IMR-90 (cell line): ENCODE results near the gene MIB1. TPM values are rescaled to one million over a fixed set of nuclear protein-coding genes. Genes with fewer than 3 reads are reported as not detected.

Experiments
- ATAC-seq: fragments of 200-7000 bp; cut with Tn5 transposase; 2 replicates; pipeline ENCODE4 v1.9.1; 2020; ENCODE audit warnings: low read depth, mild to moderate bottlenecking, moderate library complexity
- BruUV-seq: library from RNA; stranded (reverse); fragments of 400-500 nt; replicated peaks from 2 replicates; lab custom pipeline; 2021; lab: Mats Ljungman, UMichigan
- CTCF ChIA-PET: fragments of 300-600 bp; formaldehyde crosslinking; extraction: SDS; loops from one replicate; lab custom pipeline; 2021; ENCODE audit warnings: antibody characterized with exemption; lab: Yijun Ruan, JAX
- POLR2A ChIA-PET: fragments of 300-600 bp; sonication (Branson Sonifier 250); formaldehyde crosslinking; loops from one replicate; lab custom pipeline; 2022; ENCODE audit warnings: antibody characterized with exemption; ENCODE audit not compliant: unreplicated experiment; lab: Charles Lee
- DNase-seq: peaks from one replicate; pipeline ENCODE4 v3.0.0; 2013
- H2AFZ ChIP-seq: replicated peaks from 2 replicates; pipeline ENCODE3; 2013; ENCODE audit warnings: low read length, mild to moderate bottlenecking; ENCODE audit not compliant: poor library complexity
- H2AK5ac ChIP-seq: 2 replicates; pipeline ENCODE4 v1.6.1; 2013; ENCODE audit warnings: low read depth, low read length, inconsistent platforms
- H2AK9ac ChIP-seq: replicated peaks from 2 replicates; pipeline ENCODE3; 2013; ENCODE audit warnings: mild to moderate bottlenecking, low read depth, low read length, moderate library complexity; ENCODE audit not compliant: poor library complexity
- H2BK120ac ChIP-seq: 2 replicates; pipeline ENCODE4 v1.6.1; 2013; ENCODE audit warnings: low read depth, low read length, inconsistent platforms
- H2BK15ac ChIP-seq: 3 replicates; pipeline ENCODE4 v1.6.1; 2013; ENCODE audit warnings: low read depth, low read length, inconsistent platforms
- H2BK20ac ChIP-seq: 2 replicates; pipeline ENCODE4 v1.6.1; 2013; ENCODE audit warnings: low read depth, mild to moderate bottlenecking, inconsistent platforms, low read length, moderate library complexity
- H2BK5ac ChIP-seq: 2 replicates; pipeline ENCODE4 v1.6.1; 2013; ENCODE audit warnings: mild to moderate bottlenecking, low read depth, low read length, inconsistent platforms; ENCODE audit not compliant: poor library complexity, severe bottlenecking
- H3K14ac ChIP-seq: replicated peaks from 2 replicates; pipeline ENCODE4 v1.6.1; 2013; ENCODE audit warnings: low read depth, low read length, inconsistent platforms
- H3K18ac ChIP-seq: 2 replicates; pipeline ENCODE4 v1.6.1; 2013; ENCODE audit warnings: low read depth, low read length, control low read depth
- H3K23ac ChIP-seq: 2 replicates; pipeline ENCODE4 v1.6.1; 2013; ENCODE audit warnings: low read depth, low read length, inconsistent platforms
- H3K27ac ChIP-seq: 2 replicates; pipeline ENCODE4 v1.5.1; 2013; ENCODE audit warnings: mild to moderate bottlenecking, control low read depth, low read length; ENCODE audit not compliant: insufficient read depth
- H3K27me3 ChIP-seq: 2 replicates; pipeline ENCODE4 v1.6.1; 2013; ENCODE audit warnings: low read length; ENCODE audit not compliant: control insufficient read depth, insufficient read depth
- H3K36me3 ChIP-seq: 2 replicates; pipeline ENCODE4 v1.6.1; 2013; ENCODE audit warnings: low read length, mixed read lengths; ENCODE audit not compliant: control insufficient read depth, insufficient read depth
- H3K4ac ChIP-seq: 2 replicates; pipeline ENCODE4 v1.6.1; 2013; ENCODE audit warnings: low read depth, low read length, inconsistent platforms
- H3K4me1 ChIP-seq: 2 replicates; pipeline ENCODE4 v1.6.1; 2013; ENCODE audit warnings: low read length, mixed read lengths; ENCODE audit not compliant: control insufficient read depth, insufficient read depth
- H3K4me2 ChIP-seq: 2 replicates; pipeline ENCODE4 v1.6.1; 2013; ENCODE audit warnings: low read depth, mild to moderate bottlenecking, control low read depth, low read length, moderate library complexity
- H3K4me3 ChIP-seq: 2 replicates; pipeline ENCODE4 v1.5.1; 2013; ENCODE audit warnings: low read depth, mild to moderate bottlenecking, control low read depth, low read length, moderate library complexity; ENCODE audit not compliant: insufficient read depth
- H3K56ac ChIP-seq: 2 replicates; pipeline ENCODE4 v1.6.1; 2013; ENCODE audit warnings: low read length, inconsistent platforms; ENCODE audit not compliant: insufficient read depth; ENCODE audit errors: extremely low read depth
- H3K79me1 ChIP-seq, 2 experiments: 2 replicates each; pipeline ENCODE4 v1.6.1; 2013; ENCODE audit warnings: low read length in 2 of 2, inconsistent platforms in 1 of 2, low read depth in 1 of 2
- H3K9ac ChIP-seq: 2 replicates; pipeline ENCODE4 v1.6.1; 2013; ENCODE audit warnings: low read depth, low read length, control low read depth
- H3K9me1 ChIP-seq: 2 replicates; pipeline ENCODE4 v1.6.1; 2013; ENCODE audit warnings: low read length, inconsistent platforms; ENCODE audit not compliant: insufficient read depth
- H3K9me3 ChIP-seq: 2 replicates; pipeline ENCODE4 v1.6.1; 2013; ENCODE audit warnings: low read length; ENCODE audit not compliant: control insufficient read depth, insufficient read depth
- H4K20me1 ChIP-seq: 2 replicates; pipeline ENCODE4 v1.6.1; 2013; ENCODE audit warnings: low read length, inconsistent platforms; ENCODE audit not compliant: insufficient read depth
- H4K5ac ChIP-seq: 2 replicates; pipeline ENCODE4 v1.6.1; 2013; ENCODE audit warnings: mild to moderate bottlenecking, low read depth, low read length, control low read depth
- H4K8ac ChIP-seq, 2 experiments: 2 replicates each; pipeline ENCODE4 v1.6.1; 2013; ENCODE audit warnings: low read depth in 2 of 2, low read length in 2 of 2, control low read depth in 1 of 2, inconsistent platforms in 1 of 2
- H4K91ac ChIP-seq: 2 replicates; pipeline ENCODE4 v1.6.1; 2013; ENCODE audit warnings: low read depth, low read length, inconsistent platforms; ENCODE audit not compliant: insufficient read depth
- CHD1 ChIP-seq: IDR thresholded peaks from 2 replicates; pipeline ENCODE4 v1.6.1; 2012; ENCODE audit warnings: low read depth, low read length, improper control_type of control experiment
- ELK1 ChIP-seq: fragments of 150-350 bp; IDR thresholded peaks from 2 replicates; pipeline ENCODE4 v1.6.1; 2016; ENCODE audit warnings: low read depth, mild to moderate bottlenecking, low read length, moderate library complexity, borderline replicate concordance
- FOS ChIP-seq: fragments of 150-350 bp; IDR thresholded peaks from 2 replicates; pipeline ENCODE4 v1.6.1; 2016; ENCODE audit warnings: low read depth, low read length
- MAZ ChIP-seq: IDR thresholded peaks from 2 replicates; pipeline ENCODE4 v1.6.1; 2012; ENCODE audit warnings: low read depth, mild to moderate bottlenecking, low read length, improper control_type of control experiment, moderate library complexity, borderline replicate concordance
- NFE2L2 ChIP-seq: fragments of 150-350 bp; IDR thresholded peaks from 2 replicates; pipeline ENCODE4 v1.6.1; 2016; ENCODE audit warnings: low read depth, mild to moderate bottlenecking, low read length
- RCOR1 ChIP-seq: IDR thresholded peaks from 2 replicates; pipeline ENCODE4 v1.6.1; 2012; ENCODE audit warnings: mild to moderate bottlenecking, low read length, improper control_type of control experiment; ENCODE audit not compliant: insufficient replicate concordance
- RFX5 ChIP-seq: IDR thresholded peaks from 2 replicates; pipeline ENCODE4 v1.8.0; 2012; ENCODE audit warnings: low read depth, mild to moderate bottlenecking, low read length, moderate library complexity
- SMC3 ChIP-seq: fragments of 150-350 bp; IDR thresholded peaks from 2 replicates; pipeline ENCODE4 v1.6.1; 2016; ENCODE audit warnings: low read depth, mild to moderate bottlenecking, antibody characterized with exemption, low read length, moderate library complexity
- USF2 ChIP-seq: fragments of 150-350 bp; IDR thresholded peaks from 2 replicates; pipeline ENCODE4 v1.6.1; 2017; ENCODE audit warnings: mild to moderate bottlenecking, antibody characterized with exemption, low read length, low read depth
- WGBS, 2 experiments: methylation state at CpG; one replicate each; pipeline versions ENCODE4 v1.1.5 to v1.1.7; 2013; ENCODE audit warnings: missing lambda C conversion rate in 2 of 2; ENCODE audit not compliant: insufficient read length in 1 of 2; ENCODE audit errors: extremely low coverage in 2 of 2; 5-methylcytosine and 5-hydroxymethylcytosine counted together
- dilution Hi-C: fragments of 300-500 bp; cut with HindIII; formaldehyde crosslinking; loops from one replicate; pipeline ENCODE4 v1.14.3; 2018; ENCODE audit warnings: low sequenced_read_pairs; ENCODE audit not compliant: unreplicated experiment
- in situ Hi-C: fragments of 300-500 bp; cut with MboI; formaldehyde crosslinking; loops from 3 replicates; pipeline ENCODE4 v1.14.3; 2019; ENCODE audit warnings: low sequenced_read_pairs, inconsistent platforms, mixed read lengths
- intact Hi-C: fragments of 100-400 bp; cut with micrococcal nuclease; formaldehyde crosslinking; loops from 2 replicates; pipeline ENCODE4 v1.10.0; 2022
- polyA plus RNA-seq, 3 experiments: library from polyadenylated mRNA; depleted of rRNA; stranded (reverse); fragments of >200 nt; gene quantifications; 2 replicates each; pipeline ENCODE4 v1.2.3, GENCODE V29; 2012; ENCODE audit warnings: low replicate concordance in 1 of 3
- total RNA-seq: library from RNA; depleted of rRNA; stranded (reverse); fragments of >200 nt; gene quantifications from 2 replicates; pipeline ENCODE4 v1.2.3, GENCODE V29; 2012
- TF ChIP-seq, protein P1 (sequence below): conservative IDR thresholded peaks from 2 replicates; pipeline ENCODE4 v1.5.1; 2012; ENCODE audit warnings: mild to moderate bottlenecking, low read depth, low read length, improper control_type of control experiment

MIB1 gene
- total and polyA plus RNA-seq, 2 of the 4 experiments (the other 2 are of a cell fraction), result 5.9 to 80.1 TPM

GRCh38 chr18:21904856-21905255 is 164.3 kb downstream of the MIB1 start:
- Histone ChIP-seq H3K79me1 (no peaks in the 10 kb centered on the region), H3K9me3 (no peaks in the 10 kb centered on the region), H2AFZ (no peak overlapping the region), H2BK15ac (no peak overlapping the region), H3K14ac (no peak overlapping the region), H3K4me2 (no peak overlapping the region), H4K5ac (no peak overlapping the region), H3K27me3 (peaks cover 18% of the 10 kb centered on the region), H3K18ac (no peak overlapping the region), H4K8ac (no peak overlapping the region), H3K56ac (no peak overlapping the region), H3K36me3 (no peaks in the 10 kb centered on the region), H3K4me3 (no peak overlapping the region), H2BK5ac (no peak overlapping the region), H3K23ac (no peak overlapping the region), H3K4ac (no peak overlapping the region), H3K9me1 (no peaks in the 10 kb centered on the region), H3K27ac (no peak overlapping the region), H2AK9ac (no peak overlapping the region), H4K91ac (no peak overlapping the region), H4K20me1 (no peaks in the 10 kb centered on the region), H3K9ac (no peak overlapping the region), H2BK20ac (no peak overlapping the region), H3K4me1 (no peaks in the 10 kb centered on the region; the same call in 1 of the 2 replicates), H2AK5ac (no peak overlapping the region), H2BK120ac (no peak overlapping the region)
- ATAC-seq (no peak), DNase-seq (no peak)
- TF ChIP-seq CHD1, result no peak
- no peak for TF ChIP-seq ELK1
- no peak for TF ChIP-seq RFX5
- TF ChIP-seq, protein P1, sequence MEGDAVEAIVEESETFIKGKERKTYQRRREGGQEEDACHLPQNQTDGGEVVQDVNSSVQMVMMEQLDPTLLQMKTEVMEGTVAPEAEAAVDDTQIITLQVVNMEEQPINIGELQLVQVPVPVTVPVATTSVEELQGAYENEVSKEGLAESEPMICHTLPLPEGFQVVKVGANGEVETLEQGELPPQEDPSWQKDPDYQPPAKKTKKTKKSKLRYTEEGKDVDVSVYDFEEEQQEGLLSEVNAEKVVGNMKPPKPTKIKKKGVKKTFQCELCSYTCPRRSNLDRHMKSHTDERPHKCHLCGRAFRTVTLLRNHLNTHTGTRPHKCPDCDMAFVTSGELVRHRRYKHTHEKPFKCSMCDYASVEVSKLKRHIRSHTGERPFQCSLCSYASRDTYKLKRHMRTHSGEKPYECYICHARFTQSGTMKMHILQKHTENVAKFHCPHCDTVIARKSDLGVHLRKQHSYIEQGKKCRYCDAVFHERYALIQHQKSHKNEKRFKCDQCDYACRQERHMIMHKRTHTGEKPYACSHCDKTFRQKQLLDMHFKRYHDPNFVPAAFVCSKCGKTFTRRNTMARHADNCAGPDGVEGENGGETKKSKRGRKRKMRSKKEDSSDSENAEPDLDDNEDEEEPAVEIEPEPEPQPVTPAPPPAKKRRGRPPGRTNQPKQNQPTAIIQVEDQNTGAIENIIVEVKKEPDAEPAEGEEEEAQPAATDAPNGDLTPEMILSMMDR, result no peak
- TF ChIP-seq FOS, result no peak
- no peak for TF ChIP-seq MAZ
- TF ChIP-seq NFE2L2, result no peak
- no peak for TF ChIP-seq RCOR1
- no peak for TF ChIP-seq SMC3
- TF ChIP-seq USF2, result no peak
- no CpG with 5 or more reads among the region's 6 CpGs for WGBS, 2 experiments
- intact Hi-C loops (no loop called here), in situ Hi-C loops (loop anchor here (10.0 to 25.0 kb wide), 3 partner anchors 660 to 1082 kb away; no protein-coding TSS in a partner anchor), dilution Hi-C loops (no loop called here)
- BruUV-seq, result no TSS peak
- CTCF ChIA-PET, result interaction anchor here (0.5 to 0.7 kb wide), 2 partner anchors 12 to 76 kb away, joined by 3 read pairs; no protein-coding TSS in a partner anchor
- POLR2A ChIA-PET, result interaction anchor here (0.6 kb wide), 1 partner anchor 74 kb away, joined by 22 read pairs; no protein-coding TSS in a partner anchor
